ENCODE data around the gene SLC47A2. TPM values are rescaled to one million over a fixed set of nuclear protein-coding genes. Genes with fewer than 3 reads are reported as not detected.

The SLC47A2 gene
- polyA plus RNA-seq, 1 donor from 2014 or later: not detected

DNA sequence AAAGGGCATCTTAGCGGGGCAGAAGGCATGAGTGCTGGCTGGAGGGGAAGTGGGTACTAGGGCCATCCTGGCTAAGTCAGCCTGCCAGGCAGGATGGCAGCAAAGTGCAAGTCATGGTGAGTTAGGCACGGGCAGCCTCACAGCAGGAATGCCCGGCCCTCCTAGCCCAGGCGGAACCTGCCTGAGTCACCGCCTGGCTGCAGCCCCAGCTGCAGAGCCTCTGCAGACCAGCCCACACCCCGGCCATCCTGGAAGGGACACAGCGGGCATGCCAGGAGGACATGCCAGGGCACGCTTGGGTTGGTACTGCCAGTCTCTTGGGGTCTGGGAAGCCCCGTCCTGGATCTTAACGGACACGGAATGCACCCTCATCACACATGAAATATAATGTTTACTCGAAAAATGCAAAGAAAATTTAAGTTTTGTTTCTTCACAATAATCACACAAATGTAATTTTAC, 36.7 kb upstream of the SLC47A2 start:
- Histone ChIP-seq H3K27ac (ENCODE audit: low read length) (no peak overlapping the region), H3K9me2 (ENCODE audit: insufficient read depth, low read length) (no peaks in the 10 kb centered on the region), H3K79me2 (replicated peaks; ENCODE audit: insufficient read depth, low read length) (no peaks in the 10 kb centered on the region), H3K4me2 (ENCODE audit: low read length) (no peak overlapping the region), H3K36me3 (ENCODE audit: insufficient read depth, low read length) (no peaks in the 10 kb centered on the region), H2AFZ (ENCODE audit: low read depth, low read length) (no peak overlapping the region), H3F3A (ENCODE audit: insufficient read depth, low read length, poor library complexity, severe bottlenecking) (no peaks in the 10 kb centered on the region), H3K27me3 (ENCODE audit: insufficient read depth, low read depth, low read length) (no peaks in the 10 kb centered on the region), H3K9me3 (ENCODE audit: low read length) (no peaks in the 10 kb centered on the region), H4K20me1 (ENCODE audit: insufficient read depth) (no peaks in the 10 kb centered on the region), H3K4me3 (ENCODE audit: low read length) (no peak overlapping the region), H3K9ac (ENCODE audit: low read length) (no peak overlapping the region)
- TF ChIP-seq POLR2AphosphoS5 (IDR thresholded peaks at IDR 0.05) (no peak), MXI1 (conservative IDR thresholded peaks at IDR 0.05; ENCODE audit: poor library complexity, severe bottlenecking) (no peak), EZH2 (IDR thresholded peaks at IDR 0.05; ENCODE audit: borderline replicate concordance, insufficient read depth, low read length, poor library complexity, severe bottlenecking) (no peak), TAF1 (IDR thresholded peaks at IDR 0.05; ENCODE audit: low read depth) (no peak), EP300 (conservative IDR thresholded peaks at IDR 0.05; ENCODE audit: poor library complexity, severe bottlenecking) (no peak), RAD21 (conservative IDR thresholded peaks at IDR 0.05) (no peak), SMC3 (conservative IDR thresholded peaks at IDR 0.05; ENCODE audit: poor library complexity) (no peak)
- TF ChIP-seq, protein P1, sequence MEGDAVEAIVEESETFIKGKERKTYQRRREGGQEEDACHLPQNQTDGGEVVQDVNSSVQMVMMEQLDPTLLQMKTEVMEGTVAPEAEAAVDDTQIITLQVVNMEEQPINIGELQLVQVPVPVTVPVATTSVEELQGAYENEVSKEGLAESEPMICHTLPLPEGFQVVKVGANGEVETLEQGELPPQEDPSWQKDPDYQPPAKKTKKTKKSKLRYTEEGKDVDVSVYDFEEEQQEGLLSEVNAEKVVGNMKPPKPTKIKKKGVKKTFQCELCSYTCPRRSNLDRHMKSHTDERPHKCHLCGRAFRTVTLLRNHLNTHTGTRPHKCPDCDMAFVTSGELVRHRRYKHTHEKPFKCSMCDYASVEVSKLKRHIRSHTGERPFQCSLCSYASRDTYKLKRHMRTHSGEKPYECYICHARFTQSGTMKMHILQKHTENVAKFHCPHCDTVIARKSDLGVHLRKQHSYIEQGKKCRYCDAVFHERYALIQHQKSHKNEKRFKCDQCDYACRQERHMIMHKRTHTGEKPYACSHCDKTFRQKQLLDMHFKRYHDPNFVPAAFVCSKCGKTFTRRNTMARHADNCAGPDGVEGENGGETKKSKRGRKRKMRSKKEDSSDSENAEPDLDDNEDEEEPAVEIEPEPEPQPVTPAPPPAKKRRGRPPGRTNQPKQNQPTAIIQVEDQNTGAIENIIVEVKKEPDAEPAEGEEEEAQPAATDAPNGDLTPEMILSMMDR (IDR thresholded peaks at IDR 0.05; ENCODE audit: poor library complexity, severe bottlenecking): no peak
- TF ChIP-seq, protein P2, sequence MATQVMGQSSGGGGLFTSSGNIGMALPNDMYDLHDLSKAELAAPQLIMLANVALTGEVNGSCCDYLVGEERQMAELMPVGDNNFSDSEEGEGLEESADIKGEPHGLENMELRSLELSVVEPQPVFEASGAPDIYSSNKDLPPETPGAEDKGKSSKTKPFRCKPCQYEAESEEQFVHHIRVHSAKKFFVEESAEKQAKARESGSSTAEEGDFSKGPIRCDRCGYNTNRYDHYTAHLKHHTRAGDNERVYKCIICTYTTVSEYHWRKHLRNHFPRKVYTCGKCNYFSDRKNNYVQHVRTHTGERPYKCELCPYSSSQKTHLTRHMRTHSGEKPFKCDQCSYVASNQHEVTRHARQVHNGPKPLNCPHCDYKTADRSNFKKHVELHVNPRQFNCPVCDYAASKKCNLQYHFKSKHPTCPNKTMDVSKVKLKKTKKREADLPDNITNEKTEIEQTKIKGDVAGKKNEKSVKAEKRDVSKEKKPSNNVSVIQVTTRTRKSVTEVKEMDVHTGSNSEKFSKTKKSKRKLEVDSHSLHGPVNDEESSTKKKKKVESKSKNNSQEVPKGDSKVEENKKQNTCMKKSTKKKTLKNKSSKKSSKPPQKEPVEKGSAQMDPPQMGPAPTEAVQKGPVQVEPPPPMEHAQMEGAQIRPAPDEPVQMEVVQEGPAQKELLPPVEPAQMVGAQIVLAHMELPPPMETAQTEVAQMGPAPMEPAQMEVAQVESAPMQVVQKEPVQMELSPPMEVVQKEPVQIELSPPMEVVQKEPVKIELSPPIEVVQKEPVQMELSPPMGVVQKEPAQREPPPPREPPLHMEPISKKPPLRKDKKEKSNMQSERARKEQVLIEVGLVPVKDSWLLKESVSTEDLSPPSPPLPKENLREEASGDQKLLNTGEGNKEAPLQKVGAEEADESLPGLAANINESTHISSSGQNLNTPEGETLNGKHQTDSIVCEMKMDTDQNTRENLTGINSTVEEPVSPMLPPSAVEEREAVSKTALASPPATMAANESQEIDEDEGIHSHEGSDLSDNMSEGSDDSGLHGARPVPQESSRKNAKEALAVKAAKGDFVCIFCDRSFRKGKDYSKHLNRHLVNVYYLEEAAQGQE (IDR thresholded peaks at IDR 0.05; ENCODE audit: borderline replicate concordance): no peak

DNA sequence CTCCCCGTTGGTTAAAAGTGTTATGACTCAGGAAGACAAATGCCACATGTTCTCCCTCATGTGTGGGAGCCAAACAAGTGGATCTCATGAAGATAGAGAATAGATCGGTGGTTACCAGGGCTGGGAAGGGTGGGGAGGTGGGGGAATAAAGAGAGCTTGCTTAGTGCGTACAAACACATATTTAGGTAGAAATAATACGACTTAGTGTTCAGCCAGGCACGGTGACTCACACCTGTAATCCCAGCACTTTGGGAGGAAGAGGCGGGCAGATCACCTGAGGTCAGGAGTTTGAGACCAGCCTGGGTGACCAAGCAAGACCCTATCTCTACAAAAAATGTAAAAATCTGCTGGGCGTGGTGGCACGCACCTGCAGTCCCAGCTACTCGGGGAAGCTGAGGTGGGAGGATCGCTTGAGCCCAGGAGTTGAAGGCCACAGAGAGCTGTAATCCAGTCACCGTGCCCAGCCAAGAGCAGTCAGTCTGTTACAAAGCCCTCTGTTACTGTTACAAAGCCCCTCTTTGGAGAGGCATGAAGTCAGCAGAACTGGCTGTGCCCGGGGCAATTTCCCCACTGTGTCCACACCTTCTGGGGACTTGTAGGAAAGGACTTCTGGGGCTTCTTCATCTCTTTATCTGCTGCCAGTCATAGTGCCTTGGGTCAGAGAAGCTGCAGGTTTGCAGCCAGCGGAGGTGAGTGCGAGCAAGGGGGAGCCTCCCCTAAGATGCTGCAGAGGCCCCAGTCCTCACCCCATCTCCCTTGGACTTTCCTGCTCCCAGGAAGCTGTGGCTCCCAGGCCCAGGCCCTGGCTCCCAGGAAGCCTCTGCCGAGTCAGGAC, 36.0 kb upstream of the SLC47A2 start:
- TF ChIP-seq EP300 (conservative IDR thresholded peaks at IDR 0.05; ENCODE audit: poor library complexity, severe bottlenecking) (no peak), EZH2 (IDR thresholded peaks at IDR 0.05; ENCODE audit: borderline replicate concordance, insufficient read depth, low read length, poor library complexity, severe bottlenecking) (no peak), MXI1 (conservative IDR thresholded peaks at IDR 0.05; ENCODE audit: poor library complexity, severe bottlenecking) (no peak), POLR2AphosphoS5 (IDR thresholded peaks at IDR 0.05) (no peak), SMC3 (conservative IDR thresholded peaks at IDR 0.05; ENCODE audit: poor library complexity) (no peak), RAD21 (conservative IDR thresholded peaks at IDR 0.05) (no peak), TAF1 (IDR thresholded peaks at IDR 0.05; ENCODE audit: low read depth) (no peak)
- TF ChIP-seq, protein P2 (IDR thresholded peaks at IDR 0.05; ENCODE audit: borderline replicate concordance): no peak
- TF ChIP-seq, protein P1 (IDR thresholded peaks at IDR 0.05; ENCODE audit: poor library complexity, severe bottlenecking): no peak
- H3K9me2 ChIP-seq (ENCODE audit: insufficient read depth, low read length): no peaks in the 10 kb centered on the region
- no peaks in the 10 kb centered on the region for H3K36me3 ChIP-seq (ENCODE audit: insufficient read depth, low read length)
- H2AFZ ChIP-seq (ENCODE audit: low read depth, low read length): no peak overlapping the region
- no peak overlapping the region for H3K9ac ChIP-seq (ENCODE audit: low read length)
- H3K27ac ChIP-seq (ENCODE audit: low read length): no peak overlapping the region
- no peaks in the 10 kb centered on the region for H3F3A ChIP-seq (ENCODE audit: insufficient read depth, low read length, poor library complexity, severe bottlenecking)
- H4K20me1 ChIP-seq (ENCODE audit: insufficient read depth): no peaks in the 10 kb centered on the region
- no peaks in the 10 kb centered on the region for H3K9me3 ChIP-seq (ENCODE audit: low read length)
- H3K4me2 ChIP-seq (ENCODE audit: low read length): no peak overlapping the region
- no peak overlapping the region for H3K4me3 ChIP-seq (ENCODE audit: low read length)
- H3K27me3 ChIP-seq (ENCODE audit: insufficient read depth, low read depth, low read length): no peaks in the 10 kb centered on the region
- H3K79me2 ChIP-seq (replicated peaks; ENCODE audit: insufficient read depth, low read length): no peaks in the 10 kb centered on the region
